ENCODE data around the gene SIM2.

SIM2 gene

GRCh38 chr21:36763305-36763704, 64.4 kb downstream of the SIM2 start:
- ChIA-PET POLR2A (no interaction called here), CTCF (no interaction called here)
- no peak for DNase-seq (ENCODE audit: extremely low spot score)
- TF ChIP-seq NFRKB (IDR thresholded peaks at IDR 0.05) (no peak), PKNOX1 (IDR thresholded peaks at IDR 0.05) (no peak), SP1 (IDR thresholded peaks at IDR 0.05) (no peak), FOXK2 (IDR thresholded peaks at IDR 0.05) (no peak), FOXA1 (IDR thresholded peaks at IDR 0.05) (no peak)

GRCh38 chr21:36765229-36765628, 66.3 kb downstream of the SIM2 start:
- DNase-seq (ENCODE audit: extremely low spot score) = no peak
- CTCF ChIA-PET = no interaction called here
- TF ChIP-seq SP1 (IDR thresholded peaks at IDR 0.05) = no peak
- TF ChIP-seq ELF4 (IDR thresholded peaks at IDR 0.05) = no peak
- TF ChIP-seq BHLHE40 (IDR thresholded peaks at IDR 0.05; ENCODE audit: borderline replicate concordance) = no peak
- no peak for TF ChIP-seq CTBP1 (IDR thresholded peaks at IDR 0.05; ENCODE audit: borderline replicate concordance)
- no peak for TF ChIP-seq HDGF (IDR thresholded peaks at IDR 0.05; ENCODE audit: borderline replicate concordance)
- no peak for TF ChIP-seq SUZ12 (IDR thresholded peaks at IDR 0.05)
- no peak for TF ChIP-seq FOXA1 (IDR thresholded peaks at IDR 0.05)
- TF ChIP-seq ZNF384 (IDR thresholded peaks at IDR 0.05) = no peak
- TF ChIP-seq FOXK2 (IDR thresholded peaks at IDR 0.05) = no peak
- TF ChIP-seq FOXM1 (IDR thresholded peaks at IDR 0.05; ENCODE audit: borderline replicate concordance) = no peak
- TF ChIP-seq L3MBTL2 (conservative IDR thresholded peaks at IDR 0.05) = no peak
- no peak for TF ChIP-seq LEF1 (IDR thresholded peaks at IDR 0.05; ENCODE audit: borderline replicate concordance)
- TF ChIP-seq NFRKB (IDR thresholded peaks at IDR 0.05) = no peak
- POLR2A ChIA-PET = no interaction called here

- DNase-seq (ENCODE audit: extremely low spot score) = no peak
- CTCF ChIA-PET = interaction anchor here (0.6 kb wide), 1 partner anchor 8 kb away, joined by 4 read pairs; no protein-coding TSS in a partner anchor
- TF ChIP-seq FOXA1 (IDR thresholded peaks at IDR 0.05) = no peak
- no peak for TF ChIP-seq SUZ12 (IDR thresholded peaks at IDR 0.05)
- TF ChIP-seq FOXM1 (IDR thresholded peaks at IDR 0.05; ENCODE audit: borderline replicate concordance) = no peak
- no peak for TF ChIP-seq LEF1 (IDR thresholded peaks at IDR 0.05; ENCODE audit: borderline replicate concordance)
- POLR2A ChIA-PET = no interaction called here
Observed at GRCh38 chr21:36766511-36766910, 67.6 kb downstream of the SIM2 start.

GRCh38 chr21:36767096-36767495, 68.2 kb downstream of the SIM2 start:
- CTCF ChIA-PET = no interaction called here
- TF ChIP-seq TARDBP (IDR thresholded peaks at IDR 0.05) (no peak), ARNT (IDR thresholded peaks at IDR 0.05) (no peak), SUZ12 (IDR thresholded peaks at IDR 0.05) (no peak), ZNF384 (IDR thresholded peaks at IDR 0.05) (no peak), SP1 (IDR thresholded peaks at IDR 0.05) (no peak), HDGF (IDR thresholded peaks at IDR 0.05; ENCODE audit: borderline replicate concordance) (no peak), ELF4 (IDR thresholded peaks at IDR 0.05) (no peak), LEF1 (IDR thresholded peaks at IDR 0.05; ENCODE audit: borderline replicate concordance) (no peak), NFRKB (IDR thresholded peaks at IDR 0.05) (no peak), FOXA1 (IDR thresholded peaks at IDR 0.05) (no peak), FOXM1 (IDR thresholded peaks at IDR 0.05; ENCODE audit: borderline replicate concordance) (no peak), L3MBTL2 (conservative IDR thresholded peaks at IDR 0.05) (no peak), FOXK2 (IDR thresholded peaks at IDR 0.05) (no peak)
- POLR2A ChIA-PET = no interaction called here
- no peak for DNase-seq (ENCODE audit: extremely low spot score)

GRCh38 chr21:36768496-36768895, 69.6 kb downstream of the SIM2 start:
- CTCF ChIA-PET = no interaction called here
- no peak for TF ChIP-seq PKNOX1 (IDR thresholded peaks at IDR 0.05)
- TF ChIP-seq SUZ12 (IDR thresholded peaks at IDR 0.05) = no peak
- no peak for TF ChIP-seq BHLHE40 (IDR thresholded peaks at IDR 0.05; ENCODE audit: borderline replicate concordance)
- TF ChIP-seq ARNT (IDR thresholded peaks at IDR 0.05) = no peak
- TF ChIP-seq FOXM1 (IDR thresholded peaks at IDR 0.05; ENCODE audit: borderline replicate concordance) = no peak
- no peak for TF ChIP-seq ZNF384 (IDR thresholded peaks at IDR 0.05)
- TF ChIP-seq FOXA1 (IDR thresholded peaks at IDR 0.05) = no peak
- no peak for TF ChIP-seq CTBP1 (IDR thresholded peaks at IDR 0.05; ENCODE audit: borderline replicate concordance)
- TF ChIP-seq ELF4 (IDR thresholded peaks at IDR 0.05) = no peak
- no peak for TF ChIP-seq LEF1 (IDR thresholded peaks at IDR 0.05; ENCODE audit: borderline replicate concordance)
- no peak for TF ChIP-seq HDGF (IDR thresholded peaks at IDR 0.05; ENCODE audit: borderline replicate concordance)
- no peak for TF ChIP-seq TARDBP (IDR thresholded peaks at IDR 0.05)
- TF ChIP-seq L3MBTL2 (conservative IDR thresholded peaks at IDR 0.05) = no peak
- no peak for TF ChIP-seq FOXK2 (IDR thresholded peaks at IDR 0.05)
- no peak for TF ChIP-seq SP1 (IDR thresholded peaks at IDR 0.05)
- no peak for TF ChIP-seq NFRKB (IDR thresholded peaks at IDR 0.05)
- DNase-seq (ENCODE audit: extremely low spot score) = no peak
- POLR2A ChIA-PET = interaction anchor here (1.1 kb wide), 1 partner anchor 15 kb away, joined by 3 read pairs; no protein-coding TSS in a partner anchor

- ChIA-PET POLR2A (interaction anchor here (1.1 kb wide), 1 partner anchor 15 kb away, joined by 3 read pairs; no protein-coding TSS in a partner anchor), CTCF (no interaction called here)
- DNase-seq (ENCODE audit: extremely low spot score) = no peak
- no peak for TF ChIP-seq SUZ12 (IDR thresholded peaks at IDR 0.05)
- TF ChIP-seq LEF1 (IDR thresholded peaks at IDR 0.05; ENCODE audit: borderline replicate concordance) = no peak
- no peak for TF ChIP-seq FOXA1 (IDR thresholded peaks at IDR 0.05)
- no peak for TF ChIP-seq L3MBTL2 (conservative IDR thresholded peaks at IDR 0.05)
- TF ChIP-seq ELF4 (IDR thresholded peaks at IDR 0.05) = no peak
- no peak for TF ChIP-seq ZNF384 (IDR thresholded peaks at IDR 0.05)
- no peak for TF ChIP-seq FOXM1 (IDR thresholded peaks at IDR 0.05; ENCODE audit: borderline replicate concordance)
- no peak for TF ChIP-seq SP1 (IDR thresholded peaks at IDR 0.05)
- no peak for TF ChIP-seq NFRKB (IDR thresholded peaks at IDR 0.05)
- no peak for TF ChIP-seq BHLHE40 (IDR thresholded peaks at IDR 0.05; ENCODE audit: borderline replicate concordance)
- TF ChIP-seq TARDBP (IDR thresholded peaks at IDR 0.05) = no peak
- no peak for TF ChIP-seq HDGF (IDR thresholded peaks at IDR 0.05; ENCODE audit: borderline replicate concordance)
- TF ChIP-seq FOXK2 (IDR thresholded peaks at IDR 0.05) = no peak
- TF ChIP-seq ARNT (IDR thresholded peaks at IDR 0.05) = no peak
- TF ChIP-seq CTBP1 (IDR thresholded peaks at IDR 0.05; ENCODE audit: borderline replicate concordance) = no peak
- no peak for TF ChIP-seq PKNOX1 (IDR thresholded peaks at IDR 0.05)
Observed at GRCh38 chr21:36769051-36769839, 70.3 kb downstream of the SIM2 start.

Data from HEK293T (cell line).